ENCODE measurements around the gene PRKAR1B.

Gene PRKAR1B

DNA sequence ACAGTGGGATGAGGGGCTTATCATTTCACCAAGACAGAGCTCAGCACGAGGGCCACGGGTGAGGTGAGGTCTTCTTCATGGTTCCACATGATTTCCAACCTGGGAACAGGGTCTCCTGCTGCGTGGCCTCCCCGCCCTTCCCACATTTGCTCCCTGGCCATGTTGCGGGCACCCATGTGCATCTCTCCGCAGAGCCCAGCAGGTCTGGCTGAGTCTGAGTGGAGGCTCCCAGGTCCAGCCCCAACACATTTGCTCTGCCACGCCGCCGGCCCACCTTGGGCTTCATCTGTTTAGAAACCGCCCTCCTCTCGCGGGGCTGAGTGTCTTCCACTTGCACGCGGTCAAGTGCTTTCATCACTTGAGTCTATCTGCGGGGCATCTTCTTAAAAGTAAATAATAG is 14.8 kb upstream of the PRKAR1B start:
- DNase-seq (ENCODE audit: low read depth in 4 of 4, low spot score in 1 of 4) = no peak

DNA sequence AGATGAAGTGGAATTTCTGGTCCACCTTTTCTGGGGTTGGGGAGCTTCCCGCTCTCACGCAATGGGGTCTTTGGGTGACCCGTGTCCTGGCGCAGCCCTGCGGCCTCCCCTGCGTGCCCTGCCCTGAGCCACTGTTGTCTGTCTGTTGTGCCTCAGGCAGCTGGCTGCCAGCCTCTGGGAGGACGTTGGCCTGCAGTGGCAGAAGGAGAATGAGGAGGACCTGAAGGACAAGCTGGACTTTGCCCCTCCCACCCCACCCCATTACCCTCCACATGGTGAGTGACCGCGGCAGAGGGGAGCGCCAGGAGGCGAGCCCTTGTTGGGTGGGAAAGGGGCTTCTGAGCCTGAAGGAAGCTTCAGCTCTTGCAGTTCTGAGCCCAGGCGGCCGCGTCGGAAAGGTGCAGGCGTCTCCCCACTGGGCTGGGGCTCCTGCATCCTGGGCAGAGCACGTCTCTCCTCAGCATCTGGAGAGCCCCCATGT is 14.2 kb upstream of the PRKAR1B start:
- no peak for DNase-seq (ENCODE audit: low read depth in 4 of 4, low spot score in 1 of 4)

DNA sequence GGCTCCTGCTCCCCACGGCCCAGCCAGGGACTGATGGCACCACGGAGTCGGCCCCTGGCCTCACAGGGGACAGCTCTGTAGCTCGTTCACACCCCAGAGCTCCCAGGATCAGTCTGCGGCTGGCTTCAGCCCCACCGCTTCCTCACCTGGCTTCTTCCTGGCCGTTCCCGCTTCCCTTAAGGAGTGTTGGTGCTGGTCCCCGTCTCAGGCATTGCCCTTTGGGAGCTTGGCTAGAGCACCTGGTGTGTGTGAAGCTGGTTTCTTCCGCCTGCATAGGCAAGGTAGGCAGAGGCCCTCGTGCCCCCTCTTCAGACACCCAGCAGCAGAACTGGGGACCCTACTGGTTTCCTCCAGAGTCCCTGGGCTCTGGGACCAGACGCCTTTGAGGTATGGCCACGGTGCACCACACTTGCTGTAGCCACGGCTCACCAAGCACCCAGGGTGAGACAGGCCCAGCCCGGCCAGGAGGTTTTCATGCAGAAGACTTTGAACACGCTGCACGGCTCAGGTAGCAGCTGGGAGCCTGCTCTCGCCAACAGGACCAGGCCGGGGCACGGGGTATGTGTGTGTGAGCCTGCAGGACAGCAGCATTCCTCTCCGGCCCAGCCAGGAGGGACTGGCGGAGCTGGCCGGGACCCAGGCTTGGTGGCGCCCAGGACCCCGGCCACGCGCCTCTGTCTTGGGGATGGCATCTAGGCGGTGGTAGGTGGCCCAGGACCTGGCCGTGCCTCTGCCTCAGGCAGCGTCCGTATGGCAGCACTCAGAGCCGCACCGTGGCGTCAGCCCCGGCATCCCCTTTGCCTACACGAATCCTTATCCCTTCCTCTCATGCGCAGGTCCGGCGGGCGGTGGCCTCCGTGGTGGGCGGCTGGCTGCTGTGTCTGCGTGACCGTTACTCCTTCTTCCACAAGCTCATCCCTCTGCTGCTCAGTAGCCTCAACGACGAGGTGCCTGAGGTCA is 13.2 kb upstream of the PRKAR1B start:
- no peak for DNase-seq (ENCODE audit: low read depth in 4 of 4, low spot score in 1 of 4)

DNA sequence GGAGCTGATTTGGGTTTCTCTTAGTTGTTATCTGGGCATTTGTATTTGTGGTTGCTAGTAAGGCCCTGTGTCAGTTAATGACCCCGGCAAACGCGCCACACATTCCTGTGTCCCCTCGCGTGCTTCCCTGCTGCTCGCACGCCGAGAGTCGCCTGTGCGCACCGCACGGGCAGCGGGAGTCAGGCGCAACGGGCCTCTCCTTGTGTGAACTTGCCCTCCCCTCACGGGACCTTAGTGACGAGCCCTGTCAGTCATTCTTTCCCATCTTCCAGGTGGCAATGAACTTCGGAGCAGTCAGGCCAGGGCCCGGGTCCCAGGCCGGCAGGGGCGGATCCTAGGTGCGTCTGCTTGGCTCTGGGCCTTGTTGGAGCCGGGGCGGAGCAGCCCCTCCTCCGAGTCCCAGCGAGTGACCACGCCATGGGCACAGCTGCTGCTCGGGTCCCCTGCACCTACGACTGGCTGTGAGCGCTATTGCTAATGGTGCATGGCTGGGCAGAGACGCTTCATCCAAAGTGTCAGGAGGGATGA is 12.4 kb upstream of the PRKAR1B start:
- DNase-seq (ENCODE audit: low read depth in 4 of 4, low spot score in 1 of 4) = no peak

DNA sequence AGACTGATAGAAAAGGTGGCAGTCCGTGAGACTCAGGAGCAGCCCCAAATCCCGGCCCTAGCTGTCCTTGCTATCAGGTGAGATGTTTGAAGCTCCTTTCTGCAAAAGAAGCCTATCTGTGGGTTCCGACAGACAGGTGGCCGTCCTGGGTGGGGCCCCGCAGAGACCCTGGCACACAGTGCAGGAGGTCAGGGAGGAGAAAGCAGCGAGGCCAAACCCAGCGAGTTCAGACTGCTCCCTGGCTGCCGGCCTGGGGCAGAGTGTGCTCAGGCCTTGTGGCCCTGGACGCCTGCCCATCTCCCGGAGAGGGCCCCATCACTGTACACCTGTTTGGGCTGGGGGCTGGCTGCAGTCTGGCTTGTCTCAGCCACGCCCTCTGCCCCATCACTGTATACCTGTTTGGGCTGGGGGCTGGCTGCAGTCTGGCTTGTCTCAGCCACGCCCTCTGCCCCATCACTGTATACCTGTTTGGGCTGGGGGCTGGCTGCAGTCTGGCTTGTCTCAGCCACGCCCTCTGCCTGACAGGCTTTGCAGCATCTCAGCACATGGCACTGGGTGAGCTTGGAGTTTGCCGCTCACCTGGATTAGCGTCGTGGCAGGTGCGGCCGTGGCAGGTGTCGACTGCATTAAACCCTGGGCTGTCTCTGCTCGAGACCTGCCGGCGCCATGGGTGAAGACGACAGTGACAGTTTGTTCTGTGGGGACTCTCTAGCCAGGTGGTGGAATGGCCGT is 11.8 kb upstream of the PRKAR1B start:
- no peak for DNase-seq (ENCODE audit: low read depth in 4 of 4, low spot score in 1 of 4)

DNA sequence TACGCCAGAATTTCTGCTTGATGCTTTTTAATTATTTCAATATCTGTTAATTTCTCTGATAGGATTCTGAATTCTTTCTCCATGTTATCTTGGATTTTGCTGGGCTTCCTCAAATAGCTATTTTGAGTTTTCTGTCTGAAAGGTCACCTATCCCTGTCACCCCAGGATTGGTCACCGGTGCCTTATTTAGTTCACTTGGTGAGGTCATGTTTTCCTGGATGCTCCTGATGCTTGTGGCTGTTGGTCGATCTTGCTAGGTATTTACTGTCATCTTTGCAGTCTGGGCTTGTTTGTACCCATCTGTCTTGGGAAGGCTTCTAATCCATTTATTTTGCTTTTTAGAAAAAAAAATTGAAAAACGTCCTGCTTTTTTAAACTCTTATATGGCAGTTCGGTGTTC is 11.2 kb upstream of the PRKAR1B start:
- DNase-seq (ENCODE audit: low read depth in 4 of 4, low spot score in 1 of 4) = no peak

DNA sequence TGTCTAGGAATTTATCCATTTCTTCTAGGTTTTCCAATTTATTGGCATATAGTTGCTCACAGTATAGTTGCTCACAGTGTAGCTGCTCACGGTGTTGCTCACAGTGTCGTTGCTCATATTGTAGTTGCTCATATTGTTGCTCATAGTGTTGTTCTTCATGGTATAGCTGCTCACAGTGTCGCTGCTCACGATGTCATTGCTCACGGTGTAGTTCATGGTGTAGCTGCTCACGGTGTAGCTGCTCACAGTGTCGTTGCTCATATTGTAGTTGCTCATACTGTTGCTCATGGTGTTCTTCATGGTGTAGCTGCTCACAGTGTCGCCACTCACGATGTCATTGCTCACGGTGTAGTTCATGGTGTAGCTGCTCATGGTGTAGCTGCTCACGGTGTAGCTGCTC is 7.7 kb upstream of the PRKAR1B start:
- DNase-seq (ENCODE audit: low read depth in 4 of 4, low spot score in 1 of 4) = no peak

DNA sequence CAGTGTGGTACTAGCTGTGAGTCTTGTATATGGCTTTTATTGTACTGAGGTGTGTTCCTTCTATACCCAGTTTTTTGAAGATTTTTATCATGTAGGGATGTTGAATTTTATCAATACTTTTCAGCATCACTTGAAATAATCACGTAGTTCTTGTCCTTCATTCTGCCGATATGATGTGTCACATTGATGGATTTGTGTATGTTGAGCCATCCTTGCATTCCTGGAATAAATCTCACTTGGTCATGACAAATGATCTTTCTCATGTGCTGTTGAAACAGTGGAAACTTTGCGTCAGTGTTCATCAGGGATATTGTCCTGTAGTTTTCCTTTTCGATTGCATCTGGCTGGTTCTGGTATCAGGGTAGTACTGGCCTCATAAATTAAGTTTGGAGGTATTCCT is 7.1 kb upstream of the PRKAR1B start:
- no peak for DNase-seq (ENCODE audit: low read depth in 4 of 4, low spot score in 1 of 4)

DNA sequence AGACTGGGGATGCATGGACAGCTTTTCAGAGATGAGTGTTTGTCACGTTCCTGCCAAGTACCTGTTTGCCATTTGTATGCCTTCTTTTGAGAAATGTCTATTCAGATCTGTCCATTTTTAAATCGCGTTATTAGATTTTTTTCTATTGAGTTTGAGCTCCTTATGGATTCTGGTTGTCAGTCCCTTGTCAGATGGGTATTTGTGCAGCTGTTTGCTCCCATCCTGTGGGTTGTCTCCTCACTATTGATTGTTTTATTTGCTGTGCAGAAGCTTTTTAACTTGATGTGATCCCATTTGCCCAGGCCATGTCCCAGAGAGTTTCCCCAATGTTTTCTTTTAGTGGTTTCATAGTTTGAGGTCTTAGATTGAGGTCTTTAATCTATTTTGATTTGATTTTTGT is 5.5 kb upstream of the PRKAR1B start:
- no peak for DNase-seq (ENCODE audit: low read depth in 4 of 4, low spot score in 1 of 4)

DNA sequence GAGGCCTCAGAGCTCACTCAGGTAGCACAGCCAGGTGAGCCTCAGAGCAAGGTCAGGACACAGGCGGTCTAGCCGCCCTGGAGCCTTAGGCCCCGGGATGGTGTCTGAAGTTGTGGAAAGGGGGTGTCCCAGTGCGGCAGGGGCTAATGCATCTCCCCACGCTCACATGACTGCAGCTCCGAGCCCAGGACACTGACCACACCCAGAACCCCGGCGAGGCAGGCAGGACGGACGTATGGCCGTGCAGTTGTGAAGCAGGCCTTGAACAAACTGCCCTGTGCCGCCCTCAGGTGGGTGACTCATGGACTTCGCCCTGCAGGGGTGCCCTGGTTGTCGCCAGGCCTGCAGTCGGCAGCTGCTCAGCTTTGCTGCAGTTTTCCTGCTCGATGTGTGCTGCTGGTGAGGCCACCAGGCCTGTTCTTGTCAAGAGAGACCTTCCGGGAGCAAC is 5.0 kb upstream of the PRKAR1B start:
- DNase-seq (ENCODE audit: low read depth in 4 of 4, low spot score in 1 of 4) = no peak

DNA sequence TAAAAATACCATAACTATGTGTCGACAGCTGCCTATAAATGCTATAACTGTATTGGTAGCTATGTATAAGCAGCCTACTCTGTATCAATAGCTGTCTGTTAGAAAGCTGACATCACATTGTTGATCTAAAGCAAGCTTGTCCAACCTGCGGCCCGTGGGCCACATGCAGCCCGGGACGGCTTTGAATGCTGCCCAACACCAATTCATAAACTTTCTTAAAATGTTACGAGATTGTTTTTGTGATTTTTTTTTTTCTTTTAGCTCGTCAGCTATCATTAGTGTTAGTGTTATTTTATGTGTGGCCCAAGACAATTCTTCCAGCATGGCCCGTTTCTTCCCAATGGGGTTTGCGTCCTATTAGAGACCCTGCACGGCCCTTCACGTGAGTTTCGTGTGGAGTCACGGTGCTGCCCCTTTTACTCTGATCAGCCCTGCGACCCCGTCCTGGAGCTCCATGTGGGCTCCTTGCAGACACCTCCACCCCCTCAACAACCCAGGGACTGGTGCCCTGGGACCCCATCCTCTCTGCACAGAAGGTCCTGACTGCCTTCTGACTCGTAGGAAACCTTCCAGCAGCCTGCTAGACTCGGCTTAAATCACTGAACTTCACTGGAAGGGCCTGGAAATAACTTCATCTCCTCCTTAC is 4.5 kb upstream of the PRKAR1B start:
- no peak for DNase-seq (ENCODE audit: low read depth in 4 of 4, low spot score in 1 of 4)

DNA sequence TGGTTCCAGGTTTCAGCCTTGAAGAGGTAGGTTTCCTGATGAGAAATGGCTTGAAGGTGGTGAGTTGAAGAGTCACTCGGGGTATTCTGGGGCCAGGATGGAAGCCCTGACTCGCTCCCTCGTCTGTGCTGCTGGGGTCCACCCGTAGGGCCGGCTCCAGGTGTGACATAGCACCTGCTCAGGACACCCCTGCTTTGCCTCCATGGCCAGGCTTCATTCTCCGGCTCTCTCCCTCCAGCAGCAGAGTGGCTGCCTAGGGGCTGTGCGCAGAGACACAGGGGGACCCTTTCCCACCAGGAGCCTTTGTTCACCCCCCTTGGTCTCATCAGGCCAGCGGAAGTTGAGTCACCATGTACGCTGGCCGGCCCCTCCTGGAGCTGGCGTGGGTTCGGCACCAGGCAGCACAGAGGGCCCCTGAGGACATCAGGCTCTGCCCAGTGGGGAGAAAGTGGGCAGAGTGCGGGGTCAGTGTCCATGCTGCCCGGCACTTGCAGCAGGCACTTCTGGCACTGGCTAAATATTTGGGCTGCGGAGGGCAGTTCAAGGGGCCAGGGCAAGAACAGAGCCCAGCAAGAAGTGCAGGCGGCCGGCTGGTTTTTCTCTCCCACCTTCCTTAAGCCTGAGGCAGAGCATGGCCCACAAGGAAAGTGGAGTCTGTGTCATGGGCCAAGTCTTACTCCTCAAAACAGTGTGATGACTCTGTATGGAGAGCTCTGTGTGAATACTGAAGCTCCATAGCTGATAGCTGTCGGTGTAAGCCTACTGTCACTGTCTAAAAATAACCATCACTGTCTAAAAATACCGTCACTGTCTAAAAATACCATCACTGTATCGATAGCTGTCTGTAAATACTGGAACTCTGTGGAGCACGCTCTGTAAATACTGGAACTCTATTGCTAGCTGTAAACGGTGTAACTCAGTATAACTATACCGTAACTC is 3.7 kb upstream of the PRKAR1B start:
- DNase-seq (ENCODE audit: low read depth in 4 of 4, low spot score in 1 of 4) = no peak

DNA sequence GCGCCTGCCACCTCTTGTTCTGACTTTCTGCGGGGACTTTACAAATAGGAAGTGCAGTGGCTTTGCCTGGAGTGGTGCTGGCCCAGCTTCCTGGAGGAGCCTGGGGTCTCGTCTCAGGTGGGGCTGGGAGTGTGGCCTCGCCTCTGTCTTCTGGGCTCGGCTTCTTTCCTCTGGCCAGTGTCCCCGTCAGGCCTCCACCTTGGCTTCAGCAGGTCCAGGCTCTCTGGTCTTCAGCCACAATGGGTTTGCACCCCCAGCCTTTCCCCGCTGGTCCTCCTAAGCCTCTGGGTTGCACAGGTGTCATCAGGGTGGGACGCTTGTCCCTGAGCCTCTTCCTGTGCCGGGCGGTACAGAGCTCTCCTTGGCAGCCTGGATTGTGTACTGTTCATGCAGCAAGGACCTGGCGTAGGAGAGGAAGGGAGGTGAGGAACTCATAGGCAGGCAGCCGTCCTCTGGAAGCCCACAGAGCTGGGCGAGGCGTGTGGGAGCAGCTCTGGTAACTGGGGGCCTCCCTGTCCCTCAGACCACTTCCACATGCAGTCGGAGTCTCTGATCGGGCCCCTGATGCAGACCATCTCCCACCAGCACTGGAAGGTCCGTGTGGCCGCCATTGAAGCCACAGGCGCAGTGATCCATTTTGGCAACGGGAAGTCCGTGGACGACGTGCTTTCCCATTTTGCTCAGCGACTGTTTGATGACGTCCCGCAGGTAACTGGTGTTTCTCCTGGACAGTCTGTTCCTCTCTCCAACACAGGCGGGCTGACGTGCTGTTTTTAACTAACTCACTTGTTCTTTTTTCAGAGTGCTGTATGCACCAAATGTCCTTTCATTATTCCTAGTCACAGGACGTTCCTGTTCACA is 2.3 kb upstream of the PRKAR1B start:
- no peak for DNase-seq (ENCODE audit: low read depth in 4 of 4, low spot score in 1 of 4)

DNA sequence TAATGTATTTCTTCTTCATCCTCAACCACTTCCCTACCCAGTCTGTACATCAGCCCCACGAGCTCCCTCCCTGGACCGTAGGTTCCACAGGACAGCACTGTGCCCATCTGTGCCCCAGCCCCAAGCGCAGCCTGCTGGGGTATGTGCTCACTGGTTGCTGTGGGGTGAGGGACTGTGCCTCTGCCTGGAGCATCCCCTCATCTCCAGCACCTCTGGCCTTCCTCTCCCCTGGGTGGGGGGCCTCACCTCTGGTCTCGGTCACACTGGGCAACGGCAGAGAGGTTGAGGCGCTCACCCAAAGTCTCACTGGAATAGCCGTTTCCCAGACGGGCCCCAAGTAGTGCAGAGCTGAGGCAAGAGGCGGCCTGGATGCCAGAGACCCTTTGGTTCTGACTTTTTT is 1.5 kb upstream of the PRKAR1B start:
- DNase-seq (ENCODE audit: low read depth in 4 of 4, low spot score in 1 of 4) = no peak

DNA sequence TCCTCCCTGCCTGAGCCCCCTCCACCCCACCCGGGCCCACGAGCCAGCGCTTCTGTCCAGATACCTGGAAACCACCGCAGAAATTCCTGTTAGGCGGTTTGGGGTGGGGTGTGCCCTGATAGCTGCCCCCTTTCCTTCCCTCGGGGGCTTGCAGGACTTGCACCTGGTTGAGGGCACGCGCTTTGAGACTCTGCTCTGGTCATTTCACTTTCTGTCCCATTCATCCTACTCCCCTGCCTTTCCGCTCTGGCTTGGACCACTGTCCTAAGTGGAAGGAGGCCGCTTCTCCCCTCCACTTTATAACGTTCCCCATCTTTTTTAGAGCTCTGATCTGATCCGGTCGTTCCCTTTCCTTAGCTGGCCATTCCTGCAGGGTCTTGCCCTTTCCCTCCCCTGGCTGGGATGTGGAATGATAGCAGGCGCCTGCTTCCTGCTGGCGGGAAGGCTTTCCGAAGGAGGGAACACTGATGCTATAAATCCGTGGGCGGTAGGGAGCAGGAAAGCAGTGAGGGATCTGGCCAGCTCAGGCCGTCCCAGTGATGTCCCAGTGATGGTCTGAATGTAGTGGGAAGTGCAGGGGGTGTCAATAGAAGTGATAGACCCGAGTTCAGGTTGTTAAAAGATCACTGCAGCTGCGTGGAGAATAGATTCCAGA is 852 bp upstream of the PRKAR1B start:
- no peak for DNase-seq (ENCODE audit: low read depth in 4 of 4, low spot score in 1 of 4)

DNA sequence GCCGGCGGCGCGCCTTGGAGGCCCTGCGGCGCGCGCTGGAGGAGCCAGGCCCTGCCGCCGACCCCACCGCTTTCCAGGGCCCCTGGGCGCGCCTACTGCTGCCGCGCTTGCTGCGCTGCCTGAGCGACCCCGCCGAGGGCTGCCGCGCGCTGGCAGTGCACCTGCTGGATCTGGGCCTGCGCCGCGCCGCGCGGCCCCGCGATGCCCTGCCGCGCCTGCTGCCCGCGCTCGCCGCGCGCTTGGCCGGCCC is 302 bp downstream of the PRKAR1B start:
- no peak for DNase-seq (ENCODE audit: low read depth in 4 of 4, low spot score in 1 of 4)

DNA sequence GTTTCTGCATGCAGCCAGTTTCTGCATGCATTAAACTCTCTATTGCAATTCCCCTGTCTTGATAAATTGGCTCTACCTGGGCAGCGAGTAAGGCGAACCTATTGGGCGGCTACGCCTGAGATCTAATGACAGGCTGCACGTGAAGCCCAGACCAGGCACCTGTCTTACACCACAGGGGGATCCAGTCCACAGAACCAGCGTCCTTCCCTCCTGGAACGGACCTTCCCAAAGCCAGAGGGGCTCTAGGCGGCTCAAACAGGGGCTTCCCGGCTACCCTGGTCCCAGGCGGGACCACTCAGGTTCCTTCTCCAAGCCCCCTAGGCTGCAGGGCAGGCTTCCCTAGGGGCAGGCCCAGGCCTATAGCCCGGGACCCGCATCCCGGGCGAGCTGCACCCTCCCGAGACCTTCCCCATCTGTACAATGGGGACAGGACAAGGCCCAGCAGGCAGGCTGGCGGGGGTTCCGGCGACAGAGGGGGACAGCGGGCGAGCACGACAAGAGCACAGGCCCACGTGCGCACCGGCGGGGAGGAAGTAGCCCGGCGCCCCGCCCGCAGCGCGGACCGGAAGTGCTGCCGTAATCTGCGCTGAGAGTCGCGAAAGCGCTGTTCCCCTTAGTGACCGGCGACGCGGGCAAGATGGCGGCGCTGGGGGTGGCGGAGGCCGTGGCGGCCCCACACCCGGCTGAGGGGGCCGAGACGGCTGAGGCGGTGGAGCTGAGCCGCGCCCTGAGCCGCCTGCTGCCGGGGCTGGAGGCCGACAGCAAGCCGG is 812 bp downstream of the PRKAR1B start, which contains the start of gene DNAAF5:
Gene DNAAF5, plus strand, starts transcription at position 616 of the 770 bp plus-strand sequence. Its CDS starts 22 bp downstream, at position 638.
- DNase-seq (ENCODE audit: low read depth in 4 of 4, low spot score in 1 of 4) = peak; percentile 68 to 85 (median 80)
